HG03103 (cell line): ENCODE results near the gene PSMB8.

Experiments
- ATAC-seq: cut with Tn5 transposase; IDR thresholded peaks from one replicate; pipeline ENCODE4 v1.9.1; 2021; ENCODE audit warnings: low read depth; ENCODE audit not compliant: unreplicated experiment

The PSMB8 gene

DNA sequence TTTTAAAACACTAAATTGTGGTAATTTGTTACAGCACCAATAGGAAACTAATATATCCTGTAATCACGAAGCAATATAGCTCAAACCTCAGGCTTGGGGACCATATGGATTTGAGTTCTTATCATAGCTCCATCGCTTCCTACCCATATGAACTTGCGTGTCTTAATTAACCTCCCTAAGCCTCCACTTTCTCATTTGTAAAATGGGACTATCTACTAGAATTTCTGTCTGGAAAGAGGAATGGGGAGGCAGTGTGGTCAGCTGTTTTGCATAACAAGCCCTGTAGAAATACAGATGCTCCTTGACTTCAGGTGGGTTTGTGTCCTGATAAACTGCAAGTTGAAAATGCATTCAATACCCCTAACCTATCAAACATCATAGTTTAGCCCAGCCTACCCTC lies 44.1 kb downstream of the PSMB8 start:
- no peak for ATAC-seq

DNA sequence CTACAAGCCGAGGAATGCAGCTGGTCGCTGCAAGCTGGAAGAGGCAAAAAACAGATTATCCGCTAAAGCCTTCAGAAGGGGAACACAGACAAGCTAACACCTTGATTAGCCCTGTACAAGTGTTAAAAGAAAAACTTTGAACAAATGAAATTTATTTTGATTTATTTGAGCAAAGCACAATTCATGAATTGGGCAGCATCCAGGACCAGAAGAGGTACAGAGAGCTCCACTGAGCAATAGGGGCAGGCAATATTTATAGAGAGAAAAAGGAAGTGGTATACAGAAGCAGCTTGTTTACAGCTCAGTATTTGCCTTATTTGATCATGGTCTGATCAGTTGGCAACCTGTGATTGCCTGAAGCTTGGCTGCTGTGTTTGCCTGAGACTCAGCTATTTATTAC lies 44.7 kb downstream of the PSMB8 start:
- no peak for ATAC-seq

DNA sequence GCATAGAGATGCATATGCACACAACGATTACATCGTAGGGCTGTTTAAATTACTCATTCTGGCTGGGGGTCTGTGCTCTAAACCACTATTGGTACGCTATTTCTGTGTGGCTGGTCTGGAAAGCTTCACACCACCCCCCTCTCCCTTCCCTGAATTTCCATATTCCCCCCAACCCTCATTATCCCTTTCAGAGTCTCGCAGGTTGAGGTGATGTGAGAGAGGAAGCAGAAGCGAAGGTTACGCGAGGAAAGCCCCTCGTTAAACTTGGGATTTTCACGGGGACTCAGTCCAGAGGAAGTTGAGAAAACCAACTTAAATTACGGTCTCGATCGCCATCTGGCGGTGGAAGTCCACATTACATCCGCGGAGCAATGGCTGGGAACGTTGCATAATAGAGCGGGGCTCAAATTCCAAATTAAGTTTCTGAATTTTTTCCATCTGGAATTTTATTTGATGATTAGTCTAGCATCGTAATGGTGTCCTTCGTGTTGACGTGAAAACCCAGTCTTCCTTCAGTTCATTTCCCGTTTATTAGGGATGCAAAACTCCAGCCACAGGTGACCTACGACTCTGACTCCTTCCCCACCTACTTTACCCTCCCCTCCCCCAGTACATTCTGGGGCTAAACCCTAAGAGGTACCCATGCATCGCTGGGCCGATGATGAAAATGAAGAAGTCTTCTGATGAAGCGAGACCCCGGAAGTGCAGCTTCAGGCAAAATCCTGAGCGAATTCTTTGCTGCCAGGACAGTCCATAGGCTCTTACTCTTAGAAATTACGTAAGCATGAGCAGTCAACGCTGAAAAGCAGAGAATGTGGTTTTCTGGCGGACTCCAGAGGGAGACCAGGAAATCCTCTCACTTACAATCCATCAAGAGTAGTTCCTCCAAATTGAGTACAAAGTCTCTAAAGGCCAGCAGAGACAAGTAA lies 46.7 kb downstream of the PSMB8 start:
- ATAC-seq = no peak

DNA sequence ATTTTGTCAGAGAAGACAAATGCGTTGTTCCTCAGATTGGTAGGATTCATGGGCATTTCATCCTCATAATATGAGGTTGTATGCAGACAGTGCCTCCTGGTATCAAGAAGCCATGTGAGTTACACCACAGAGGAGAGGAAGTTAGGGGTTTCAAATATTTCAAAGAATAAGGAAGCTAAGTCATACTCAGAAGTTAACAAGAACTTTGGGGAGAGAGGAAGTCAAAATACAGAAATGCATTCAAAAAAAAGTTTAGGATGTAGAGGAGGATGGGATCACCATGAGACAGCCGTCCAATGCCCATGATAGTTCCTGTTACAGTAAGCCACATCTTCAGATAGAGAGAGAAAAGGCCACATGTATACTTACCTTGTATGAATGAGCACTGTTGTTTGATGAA lies 49.3 kb downstream of the PSMB8 start:
- no peak for ATAC-seq

DNA sequence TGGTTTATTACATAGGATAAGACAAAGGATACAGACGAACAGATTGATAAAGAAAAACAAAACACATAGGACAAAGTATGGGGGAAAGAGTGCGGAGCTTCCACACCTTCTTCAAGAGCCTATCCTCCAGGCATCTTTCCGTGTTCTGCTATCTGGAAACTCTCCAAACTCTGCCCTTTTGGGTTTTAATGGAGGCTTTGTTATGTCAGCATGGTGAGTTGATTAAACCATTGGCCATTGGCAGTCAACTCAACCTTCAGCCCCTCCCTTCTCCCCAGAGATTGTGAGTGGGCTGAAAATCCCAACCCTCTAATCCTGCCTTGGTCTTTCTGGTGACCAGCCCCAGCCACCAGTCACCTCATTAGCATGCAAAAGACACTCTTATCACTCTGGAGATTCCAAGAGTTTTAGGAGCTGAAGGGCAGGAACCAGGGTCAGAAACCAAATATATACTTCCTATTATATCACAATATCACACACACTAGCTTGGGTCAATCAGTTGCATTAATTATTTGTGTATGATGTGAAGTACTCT lies 50.9 kb downstream of the PSMB8 start:
- no peak for ATAC-seq
